Renal pelvis (tissue), 3 donors: ENCODE data around the gene PCDHA2. TPM values are rescaled to one million over a fixed set of nuclear protein-coding genes. Genes with fewer than 3 reads are reported as not detected.

ENCODE experiments used
- polyA plus RNA-seq, 3 donors: library from polyadenylated mRNA; unstranded; fragments of 120-200 nt; gene quantifications; one replicate each; pipeline ENCODE4 v1.2.1, GENCODE V29; 2013; ENCODE audit not compliant: insufficient read length in 3 of 3

The PCDHA2 gene
- polyA plus RNA-seq, 3 donors: 0.18 to 0.32 (median 0.20) TPM

Other genes with a start within 250 kb of the PCDHA2 start
- 10 to 100 TPM; 10.6 to 15.0 (median 11.9) TPM for gene EIF4EBP3, start 247.2 kb upstream of the PCDHA2 start, polyA plus RNA-seq
- 10 to 100 TPM; 26.8 to 31.7 (median 27.0) TPM for gene SRA1, start 237.4 kb upstream of the PCDHA2 start, polyA plus RNA-seq
- gene APBB3, start 230.3 kb upstream of the PCDHA2 start, polyA plus RNA-seq: 10 to 100 TPM; 31.8 to 65.7 (median 61.0) TPM
- gene SLC35A4, start 230.0 kb upstream of the PCDHA2 start, polyA plus RNA-seq: 10 to 100 TPM; 77.1 to 87.2 (median 85.2) TPM
- gene CD14, start 161.7 kb upstream of the PCDHA2 start, polyA plus RNA-seq: 10 to 100 TPM in 2 of 3 donors, 1 to 10 TPM in 1; 8.4 to 10.6 (median 10.3) TPM
- gene TMCO6, start 155.4 kb upstream of the PCDHA2 start, polyA plus RNA-seq: 10 to 100 TPM; 16.5 to 25.0 (median 22.1) TPM
- gene NDUFA2, start 147.2 kb upstream of the PCDHA2 start, polyA plus RNA-seq: 10 to 100 TPM; 83.0 to 99.7 (median 99.4) TPM
- gene IK, start 147.0 kb upstream of the PCDHA2 start, polyA plus RNA-seq: 100 to 1,000 TPM; 147 to 180 (median 177) TPM
- gene WDR55, start 129.9 kb upstream of the PCDHA2 start, polyA plus RNA-seq: 10 to 100 TPM; 14.4 to 19.2 (median 18.6) TPM
- under 1 TPM in 2 of 3 donors, not detected in 1; 0.44 to 0.58 TPM for gene DND1, start 121.3 kb upstream of the PCDHA2 start, polyA plus RNA-seq
- 10 to 100 TPM; 67.5 to 81.8 (median 75.1) TPM for gene HARS1, start 103.5 kb upstream of the PCDHA2 start, polyA plus RNA-seq
- gene HARS2, start 103.4 kb upstream of the PCDHA2 start, polyA plus RNA-seq: 10 to 100 TPM; 43.1 to 62.8 (median 55.1) TPM
- 100 to 1,000 TPM in 2 of 3 donors, 10 to 100 TPM in 1; 97.1 to 131 (median 127) TPM for gene ZMAT2, start 94.4 kb upstream of the PCDHA2 start, polyA plus RNA-seq
- gene PCDHA1, start 8.7 kb upstream of the PCDHA2 start, polyA plus RNA-seq: under 1 TPM in 1 of 3 donors, not detected in 2; 0.15 TPM
- under 1 TPM; 0.33 to 0.40 (median 0.38) TPM for gene PCDHA3, start 6.2 kb downstream of the PCDHA2 start, polyA plus RNA-seq
- 1 to 10 TPM in 1 of 3 donors, under 1 TPM in 2; 0.73 to 1.2 (median 0.81) TPM for gene PCDHA4, start 12.2 kb downstream of the PCDHA2 start, polyA plus RNA-seq
- under 1 TPM; 0.09 to 0.18 (median 0.14) TPM for gene PCDHA5, start 26.8 kb downstream of the PCDHA2 start, polyA plus RNA-seq
- gene PCDHA6, start 33.1 kb downstream of the PCDHA2 start, polyA plus RNA-seq: under 1 TPM; 0.25 to 0.37 (median 0.32) TPM
- under 1 TPM; 0.19 to 0.47 (median 0.34) TPM for gene PCDHA7, start 39.4 kb downstream of the PCDHA2 start, polyA plus RNA-seq
- gene PCDHA8, start 46.3 kb downstream of the PCDHA2 start, polyA plus RNA-seq: under 1 TPM in 1 of 3 donors, not detected in 2; 0.10 TPM
- gene PCDHA9, start 53.5 kb downstream of the PCDHA2 start, polyA plus RNA-seq: under 1 TPM; 0.03 to 0.08 (median 0.06) TPM
- gene PCDHA10, start 61.0 kb downstream of the PCDHA2 start, polyA plus RNA-seq: under 1 TPM; 0.33 to 0.59 (median 0.39) TPM
- under 1 TPM; 0.05 to 0.24 (median 0.18) TPM for gene PCDHA11, start 74.1 kb downstream of the PCDHA2 start, polyA plus RNA-seq
- under 1 TPM in 2 of 3 donors, not detected in 1; 0.07 to 0.14 TPM for gene PCDHA12, start 80.5 kb downstream of the PCDHA2 start, polyA plus RNA-seq
- gene PCDHA13, start 87.3 kb downstream of the PCDHA2 start, polyA plus RNA-seq: under 1 TPM in 1 of 3 donors, not detected in 2; 0.07 TPM
- under 1 TPM; 0.06 to 0.10 (median 0.06) TPM for gene PCDHAC1, start 131.4 kb downstream of the PCDHA2 start, polyA plus RNA-seq
- gene PCDHAC2, start 171.6 kb downstream of the PCDHA2 start, polyA plus RNA-seq: under 1 TPM; 0.29 to 0.71 (median 0.53) TPM